K562 (cell line): ENCODE results near the gene GIPC3. TPM values are rescaled to one million over a fixed set of nuclear protein-coding genes. Genes with fewer than 3 reads are reported as not detected.

Experiments used
- ATAC-seq: fragments of 200-7000 bp; cut with Tn5 transposase; 3 replicates; pipeline ENCODE4 v1.9.1; 2020; ENCODE audit warnings: moderate library complexity
- BruUV-seq: library from RNA; stranded (reverse); fragments of 400-500 nt; replicated peaks from 2 replicates; lab custom pipeline; 2021; lab: Mats Ljungman, UMichigan
- CTCF ChIA-PET: fragments of 300-600 bp; formaldehyde crosslinking; extraction: SDS; loops from one replicate; lab custom pipeline; 2021; ENCODE audit warnings: low intra/inter-chr PET ratio; lab: Yijun Ruan, JAX
- POLR2A ChIA-PET: fragments of 300-600, 350-650 bp; sonication (Branson Sonifier 250); formaldehyde crosslinking; extraction: SDS; loops from one replicate; lab custom pipeline; 2021; ENCODE audit warnings: antibody characterized with exemption, inconsistent platforms; lab: Yijun Ruan, JAX
- DNase-seq, 4 experiments: peaks; one replicate each; pipeline versions ENCODE4 v3.0.0 to v3.0.0-alpha.2; 2011 to 2018; ENCODE audit warnings: low spot score in 3 of 4, mixed read lengths in 3 of 4; ENCODE audit errors: extremely low read depth in 1 of 4
- FAIRE-seq: peaks from 2 replicates; lab custom pipeline; 2011; peaks lifted over from hg19 to GRCh38; lab: Jason Lieb, UNC
- H2AFZ ChIP-seq: 2 replicates; pipeline ENCODE4 v1.6.0; 2011; ENCODE audit warnings: low read depth, low read length, control low read depth, inconsistent platforms
- H3K27ac ChIP-seq: fragments of 200-600 bp; 3 replicates; pipeline ENCODE4 v1.8.0; 2011; ENCODE audit warnings: low read depth, mild to moderate bottlenecking, control low read depth, inconsistent platforms, low read length, moderate library complexity, mixed read lengths; ENCODE audit errors: extremely low read depth
- H3K27me3 ChIP-seq, 2 experiments: fragments of 300-600 bp in 1 of 2; 2 replicates in 1 of 2; 3 replicates in 1 of 2; pipeline versions ENCODE4 v1.6.0 to v1.8.0; 2011; ENCODE audit warnings: inconsistent platforms in 2 of 2, low read length in 2 of 2, mild to moderate bottlenecking in 1 of 2, mixed read lengths in 1 of 2, moderate library complexity in 1 of 2; ENCODE audit not compliant: control insufficient read depth in 2 of 2, insufficient read depth in 2 of 2
- H3K36me3 ChIP-seq: fragments of 300-600 bp; 3 replicates; pipeline ENCODE4 v1.8.0; 2011; ENCODE audit warnings: mild to moderate bottlenecking, low read length, inconsistent platforms; ENCODE audit not compliant: control insufficient read depth, insufficient read depth
- H3K4me1 ChIP-seq, 2 experiments: fragments of 200-600 bp in 1 of 2; replicated peaks in 1 of 2; 2 replicates in 1 of 2; 3 replicates in 1 of 2; pipeline versions ENCODE4 v1.5.1 to v1.8.0; 2011; ENCODE audit warnings: inconsistent platforms in 2 of 2, low read length in 2 of 2, mild to moderate bottlenecking in 1 of 2, mixed read lengths in 1 of 2, moderate library complexity in 1 of 2; ENCODE audit not compliant: control insufficient read depth in 2 of 2, insufficient read depth in 2 of 2
- H3K4me2 ChIP-seq: 2 replicates; pipeline ENCODE4 v1.6.1; 2011; ENCODE audit warnings: low read length, control low read depth, inconsistent platforms, mixed read lengths; ENCODE audit not compliant: insufficient read depth
- H3K4me3 ChIP-seq: fragments of 200-600 bp; sonication (generic), shearing (Covaris generic); 2 replicates; pipeline ENCODE4 v1.5.1; 2016; ENCODE audit warnings: control low read depth, inconsistent platforms
- H3K79me2 ChIP-seq: fragments of 200-600 bp; 3 replicates; pipeline ENCODE4 v1.8.0; 2011; ENCODE audit warnings: low read length, inconsistent platforms; ENCODE audit not compliant: control insufficient read depth, insufficient read depth
- H3K9ac ChIP-seq, 2 experiments: 2 replicates each; pipeline versions ENCODE4 v1.6.0 to v1.6.1; 2011; ENCODE audit warnings: low read depth in 2 of 2, low read length in 2 of 2, control low read depth in 1 of 2, inconsistent platforms in 1 of 2, mild to moderate bottlenecking in 1 of 2, mixed read lengths in 1 of 2; ENCODE audit not compliant: insufficient read depth in 1 of 2
- H3K9me1 ChIP-seq: one replicate; pipeline ENCODE4 v1.6.0; 2011; ENCODE audit warnings: inconsistent platforms, mild to moderate bottlenecking, low read length, moderate library complexity; ENCODE audit not compliant: control insufficient read depth, insufficient read depth
- H3K9me3 ChIP-seq: replicated peaks from 2 replicates; pipeline ENCODE4 v1.5.1; 2011; ENCODE audit warnings: low read depth, low read length, inconsistent platforms; ENCODE audit not compliant: control insufficient read depth, insufficient read depth
- H4K20me1 ChIP-seq: replicated peaks from 2 replicates; pipeline ENCODE4 v1.6.1; 2011; ENCODE audit warnings: low read length, inconsistent platforms, mixed read lengths; ENCODE audit not compliant: control insufficient read depth, insufficient read depth
- ATF1 ChIP-seq, 2 experiments: fragments of 450-650 bp in 1 of 2; IDR thresholded peaks; 2 replicates each; pipeline ENCODE4 v1.6.1; 2016; ENCODE audit warnings: missing compliant biosample characterization in 1 of 2, missing genetic modification characterization in 1 of 2
- CEBPG ChIP-seq, 3 experiments: fragments of 200-800 bp in 1 of 3; sonication (Bioruptor generic) in 1 of 3; sonication (generic) in 1 of 3; formaldehyde crosslinking in 1 of 3; IDR thresholded peaks in 2 of 3; conservative IDR thresholded peaks in 1 of 3; 2 replicates each; pipeline versions ENCODE4 v1.6.1 to v1.8.0; 2016 to 2022; ENCODE audit warnings: missing compliant biosample characterization in 2 of 3, missing genetic modification characterization in 2 of 3, mild to moderate bottlenecking in 1 of 3, missing genetic modification reagents in 1 of 3
- EP400 ChIP-seq: fragments of 450-650 bp; IDR thresholded peaks from 2 replicates; pipeline ENCODE4 v1.6.1; 2017; ENCODE audit warnings: antibody characterized with exemption, mild to moderate bottlenecking, moderate library complexity
- FOXA3 ChIP-seq, 2 experiments: fragments of 450-650 bp in 1 of 2; sonication (generic) in 1 of 2; formaldehyde crosslinking; IDR thresholded peaks in 1 of 2; conservative IDR thresholded peaks in 1 of 2; 2 replicates each; pipeline versions ENCODE4 v1.4.0 to v1.8.0; 2020 to 2022; ENCODE audit warnings: mild to moderate bottlenecking in 2 of 2, missing genetic modification reagents in 1 of 2
- KAT2B ChIP-seq: IDR thresholded peaks from one replicate; pipeline ENCODE4 v1.6.1; 2012; ENCODE audit warnings: low read depth, mild to moderate bottlenecking, control low read depth, inconsistent platforms, low read length, moderate library complexity
- KLF13 ChIP-seq: fragments of 450-650 bp; IDR thresholded peaks from 2 replicates; pipeline ENCODE4 v1.6.1; 2016; ENCODE audit warnings: missing genetic modification characterization, low read depth, mild to moderate bottlenecking, missing compliant biosample characterization, moderate library complexity, borderline replicate concordance
- NELFE ChIP-seq: IDR thresholded peaks from 2 replicates; pipeline ENCODE4 v1.6.1; 2011; ENCODE audit warnings: mild to moderate bottlenecking; ENCODE audit not compliant: insufficient read depth, insufficient read length
- POLR2A ChIP-seq: fragments of 450-650 bp; conservative IDR thresholded peaks from 2 replicates; pipeline ENCODE4 v1.6.1; 2016
- POLR2B ChIP-seq: fragments of 450-650 bp; IDR thresholded peaks from 2 replicates; pipeline ENCODE4 v1.6.1; 2018; ENCODE audit warnings: low read depth; ENCODE audit not compliant: partially characterized antibody
- RBFOX2 ChIP-seq: fragments of 200-400 bp; formaldehyde crosslinking; IDR thresholded peaks from 2 replicates; pipeline ENCODE4 v1.6.1; 2017; ENCODE audit warnings: low read depth, mild to moderate bottlenecking, low read length, moderate library complexity
- TEAD2 ChIP-seq: fragments of 450-650 bp; IDR thresholded peaks from 2 replicates; pipeline ENCODE4 v1.6.1; 2016; ENCODE audit warnings: missing genetic modification characterization, control low read depth, missing compliant biosample characterization
- THRA ChIP-seq: fragments of 450-650 bp; IDR thresholded peaks from 2 replicates; pipeline ENCODE4 v1.6.1; 2017; ENCODE audit warnings: mild to moderate bottlenecking, moderate library complexity
- ZNF830 ChIP-seq: fragments of 250-450 bp; sonication (Bioruptor Pico); IDR thresholded peaks from 2 replicates; pipeline ENCODE4 v1.5.0; 2021; ENCODE audit warnings: mild to moderate bottlenecking
- WGBS: fragments of 100-300 bp; shearing (Covaris generic); methylation state at CpG from one replicate; pipeline ENCODE4 v1.1.6; 2016; ENCODE audit warnings: low coverage, mixed read lengths; ENCODE audit not compliant: insufficient coverage; ENCODE audit errors: missing lambda C conversion rate; 5-methylcytosine and 5-hydroxymethylcytosine counted together
- in situ Hi-C: fragments of 300-500 bp; cut with MboI; formaldehyde crosslinking; loops from 4 replicates; pipeline ENCODE4 v1.15.0; 2018; ENCODE audit warnings: inconsistent platforms, mixed read lengths
- intact Hi-C: fragments of 100-400 bp; cut with micrococcal nuclease; formaldehyde crosslinking; loops from 2 replicates; pipeline ENCODE4 v1.14.2; 2022
- polyA plus RNA-seq, 8 experiments: library from polyadenylated mRNA; depleted of rRNA in 4 of 8; stranded (reverse) in 5 of 8; unstranded in 3 of 8; fragments of >200 nt; fragmentation: Nextera tagmentation in 2 of 8; fragmentation: Illumina TruSeq in 1 of 8; extraction: Ambion mirVana in 2 of 8; extraction: Trizol in 1 of 8; gene quantifications; 2 replicates each; pipeline versions ENCODE4 v1.2.1 to v1.2.3, GENCODE V29; 2011 to 2014; ENCODE audit warnings: inconsistent platforms in 1 of 8, missing spikeins in 1 of 8
- total RNA-seq, 7 experiments: library from RNA; depleted of rRNA in 6 of 7; stranded (reverse); fragments of >200 nt in 6 of 7; fragmentation: Illumina TruSeq in 2 of 7; extraction: Trizol in 2 of 7; gene quantifications; 2 replicates each; pipeline versions ENCODE4 v1.2.1 to v1.2.3, GENCODE V29; 2011 to 2021; ENCODE audit warnings: low replicate concordance in 1 of 7

The GIPC3 gene
- total and polyA plus RNA-seq, 9 of the 15 experiments (the other 6 are each of a cell fraction or from before 2014, with no cell fraction given): 0.03 to 3.6 (median 1.5) TPM; not detected in 1

GRCh38 chr19:3549816-3550215, 35.5 kb upstream of the GIPC3 start:
- H3K27me3 ChIP-seq: no peaks in the 10 kb centered on the region
- ChIA-PET CTCF (no interaction called here), POLR2A (interaction anchor here (1.5 to 2.4 kb wide), 2 partner anchors 7 to 10 kb away, joined by 3 to 9 read pairs; partner anchors contain the start of gene MFSD12)
- TF ChIP-seq ZNF830: no peak
- TF ChIP-seq EP400: no peak
- no peak overlapping the region for H3K9ac ChIP-seq
- in situ Hi-C loops: no loop called here
- DNase-seq (no peak), FAIRE-seq (no peak), ATAC-seq (no peak)
- H3K4me3 ChIP-seq: no peak overlapping the region
- H3K79me2 ChIP-seq: peaks cover 17% of the 10 kb centered on the region
- intact Hi-C loops: loop anchor here (10.0 kb wide), 1 partner anchor 55 kb away; the partner anchor contains the start of gene TBXA2R
- H3K27ac ChIP-seq: no peak overlapping the region
- peaks cover 66% of the 10 kb centered on the region for H3K36me3 ChIP-seq
- no peaks in the 10 kb centered on the region for H3K9me3 ChIP-seq
- H3K4me1 ChIP-seq: peaks cover 0 to 59% of the 10 kb centered on the region in 2 experiments; a peak in 3 of 5 replicates
- H4K20me1 ChIP-seq: peaks cover 5% of the 10 kb centered on the region; the same call in 1 of the 2 replicates
- H2AFZ ChIP-seq: no peak overlapping the region
- H3K9me1 ChIP-seq: no peaks in the 10 kb centered on the region
- 80% methylated on average over 10 of the region's 10 CpGs for WGBS
- no TSS peak for BruUV-seq
- no peak overlapping the region for H3K4me2 ChIP-seq

GRCh38 chr19:3550947-3551791, 34.1 kb upstream of the GIPC3 start:
- H3K36me3 ChIP-seq: peaks cover 60% of the 10 kb centered on the region
- H3K4me2 ChIP-seq: no peak overlapping the region
- peaks cover 5 to 64% of the 10 kb centered on the region in 2 experiments; a peak in 3 of 5 replicates for H3K4me1 ChIP-seq
- ATAC-seq (no peak), DNase-seq (no peak), FAIRE-seq (no peak)
- in situ Hi-C loops: no loop called here
- POLR2A ChIA-PET: interaction anchor here (0.7 to 1.5 kb wide), 2 partner anchors 11 to 34 kb away, joined by 3 read pairs; no protein-coding TSS in a partner anchor
- H3K4me3 ChIP-seq: no peak overlapping the region
- WGBS: 98% methylated on average over 12 of the region's 34 CpGs
- peaks cover 1% of the 10 kb centered on the region for H3K9me1 ChIP-seq
- no peak overlapping the region for H3K27ac ChIP-seq
- peaks cover 8% of the 10 kb centered on the region for H4K20me1 ChIP-seq
- H2AFZ ChIP-seq: no peak overlapping the region
- CTCF ChIA-PET: no interaction called here
- H3K79me2 ChIP-seq: peaks cover 30% of the 10 kb centered on the region
- H3K27me3 ChIP-seq: no peaks in the 10 kb centered on the region
- H3K9me3 ChIP-seq: no peaks in the 10 kb centered on the region
- no TSS peak for BruUV-seq
- intact Hi-C loops: no loop called here
- no peak overlapping the region for H3K9ac ChIP-seq
- TF ChIP-seq FOXA3 (CRISPR knock-in tag; conservative IDR thresholded peaks at IDR 0.05 in 1 of 2, IDR thresholded peaks at IDR 0.05 in 1 of 2) (no peak), NELFE (no peak), POLR2A (0 out of 2 replicates have a peak, but pooled peaks have one; percentile 18), THRA (no peak), CEBPG (CRISPR knock-in tag; IDR thresholded peaks at IDR 0.05) (no peak), CEBPG (tag; conservative IDR thresholded peaks at IDR 0.05 in 1 of 2, IDR thresholded peaks at IDR 0.05 in 1 of 2) (no peak), ATF1 (CRISPR knock-in tag; IDR thresholded peaks at IDR 0.05) (no peak), ATF1 (tag; IDR thresholded peaks at IDR 0.05) (no peak), TEAD2 (tag) (no peak), RBFOX2 (peak; percentile 39), POLR2B (no peak), KLF13 (tag) (no peak), KAT2B (no peak)
